ENCODE data around the gene ILF2. TPM values are rescaled to one million over a fixed set of nuclear protein-coding genes. Genes with fewer than 3 reads are reported as not detected.

Gene ILF2
- total RNA-seq, 1 experiment from 2014 or later: 221 TPM

GRCh38 chr1:153638261-153638660 lies 32.5 kb downstream of the ILF2 start:
- no peak for DNase-seq (ENCODE audit: low read depth, low spot score)
- ChIA-PET POLR2A (interaction anchor here (0.7 kb wide), 2 partner anchors 72 to 159 kb away, joined by 3 read pairs; no protein-coding TSS in a partner anchor), CTCF (interaction anchor here (1.0 kb wide), 1 partner anchor 66 kb away, joined by 3 read pairs; no protein-coding TSS in a partner anchor)
- no peak overlapping the region for H3K27ac ChIP-seq (ENCODE audit: low read length)
- in situ Hi-C loops (cut with HindIII; ENCODE audit: low pct_unique_long_range_greater_than_20kb, low sequenced_read_pairs): no loop called here
- H3K9me3 ChIP-seq (ENCODE audit: control insufficient read depth, insufficient read depth, low read depth, low read length): no peaks in the 10 kb centered on the region
- H3K36me3 ChIP-seq (ENCODE audit: control insufficient read depth, insufficient read depth, low read length): peaks cover 48% of the 10 kb centered on the region
- no peaks in the 10 kb centered on the region for H3K27me3 ChIP-seq (ENCODE audit: control insufficient read depth, insufficient read depth, low read length)
- TSS peak; percentile 38 for BruUV-seq (replicated peaks)
- intact Hi-C loops (cut with micrococcal nuclease; ENCODE audit: unreplicated experiment): no loop called here
- ATAC-seq: no peak
- H3K4me3 ChIP-seq (ENCODE audit: low read depth in 2 of 2, low read length in 2 of 2): no peak overlapping the region
- H3K4me1 ChIP-seq (ENCODE audit: control insufficient read depth, insufficient read depth, low read length): peaks cover 7% of the 10 kb centered on the region; the same call in 1 of the 2 replicates
- TF ChIP-seq REST (IDR thresholded peaks at IDR 0.05; ENCODE audit: insufficient read depth in 1 of 2, low read depth in 2 of 2, low read length in 1 of 2): no peak
- TF ChIP-seq POLR2AphosphoS5 (IDR thresholded peaks at IDR 0.05; ENCODE audit: low read depth, low read length): no peak
- no peak for TF ChIP-seq SIN3A (IDR thresholded peaks at IDR 0.05; ENCODE audit: borderline replicate concordance, insufficient read depth, low read depth, low read length)
- no peak for TF ChIP-seq TCF7L2 (IDR thresholded peaks at IDR 0.05; ENCODE audit: low read depth, low read length)

- DNase-seq (ENCODE audit: low read depth, low spot score): no peak
- ATAC-seq: no peak
- no peak for TF ChIP-seq POLR2AphosphoS5 (IDR thresholded peaks at IDR 0.05; ENCODE audit: low read depth, low read length)
- no peak for TF ChIP-seq CTCF (IDR thresholded peaks at IDR 0.05)
- TF ChIP-seq REST (IDR thresholded peaks at IDR 0.05; ENCODE audit: insufficient read depth in 1 of 2, low read depth in 2 of 2, low read length in 1 of 2): no peak
- ChIA-PET POLR2A (no interaction called here), CTCF (no interaction called here)
- H3K9me3 ChIP-seq (ENCODE audit: control insufficient read depth, insufficient read depth, low read depth, low read length): no peaks in the 10 kb centered on the region
- H3K4me3 ChIP-seq (ENCODE audit: low read depth in 2 of 2, low read length in 2 of 2): peak overlapping the region in 1 of 2 experiments; percentile 93; a peak in 2 of 4 replicates
- no TSS peak for BruUV-seq (replicated peaks)
- peaks cover 34% of the 10 kb centered on the region for H3K36me3 ChIP-seq (ENCODE audit: control insufficient read depth, insufficient read depth, low read length)
- no peaks in the 10 kb centered on the region for H3K27me3 ChIP-seq (ENCODE audit: control insufficient read depth, insufficient read depth, low read length)
- in situ Hi-C loops (cut with HindIII; ENCODE audit: low pct_unique_long_range_greater_than_20kb, low sequenced_read_pairs) (no loop called here), intact Hi-C loops (cut with micrococcal nuclease; ENCODE audit: unreplicated experiment) (no loop called here)
- H3K27ac ChIP-seq (ENCODE audit: low read length): no peak overlapping the region
- peaks cover 11% of the 10 kb centered on the region for H3K4me1 ChIP-seq (ENCODE audit: control insufficient read depth, insufficient read depth, low read length)
Observed at GRCh38 chr1:153636312-153636711, 34.5 kb downstream of the ILF2 start.

Measured in Panc1 (cell line).